Neural cell (in vitro differentiated cells): ENCODE measurements around the gene MED27.

Experiments used
- MXI1 ChIP-seq: fragments of 450-650 bp; conservative IDR thresholded peaks from 2 replicates; pipeline ENCODE4 v1.6.1; 2014; ENCODE audit warnings: antibody characterized with exemption, mild to moderate bottlenecking; ENCODE audit not compliant: poor library complexity, severe bottlenecking
- TF ChIP-seq, protein P1 (sequence below): IDR thresholded peaks from 2 replicates; pipeline ENCODE4 v1.6.1; 2012; ENCODE audit warnings: borderline replicate concordance

DNA sequence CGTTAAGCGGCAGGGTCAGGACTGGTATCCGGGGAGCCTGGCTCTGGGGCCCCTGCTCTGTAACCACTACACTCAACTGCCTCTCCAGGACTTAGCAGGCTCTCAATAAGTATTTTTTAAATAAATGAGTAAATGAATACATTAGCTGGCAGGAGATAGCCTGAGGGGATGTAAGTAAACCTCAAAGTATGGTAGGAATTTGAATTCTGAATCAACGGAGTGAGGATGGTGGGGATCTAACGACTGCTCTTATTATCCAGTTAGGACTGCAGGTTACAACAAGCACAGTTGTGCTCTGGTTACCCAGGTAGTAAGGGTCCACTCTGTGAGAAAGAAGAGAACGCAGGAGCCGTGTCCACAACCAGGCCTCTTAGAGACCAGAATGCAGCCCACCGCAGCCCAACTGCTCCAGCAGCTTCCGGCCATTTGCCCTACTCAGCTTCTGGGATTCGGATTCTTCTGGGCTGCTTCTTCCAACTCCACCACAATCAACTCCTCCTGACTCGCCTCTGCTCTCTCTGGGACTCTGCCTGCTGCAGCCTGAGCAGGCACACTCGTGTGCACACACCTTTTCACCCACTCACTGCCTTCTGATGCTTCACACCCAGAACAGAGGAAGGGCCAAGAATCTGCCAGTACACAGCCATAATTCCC, 52.6 kb downstream of the MED27 start:
- TF ChIP-seq, protein P1, sequence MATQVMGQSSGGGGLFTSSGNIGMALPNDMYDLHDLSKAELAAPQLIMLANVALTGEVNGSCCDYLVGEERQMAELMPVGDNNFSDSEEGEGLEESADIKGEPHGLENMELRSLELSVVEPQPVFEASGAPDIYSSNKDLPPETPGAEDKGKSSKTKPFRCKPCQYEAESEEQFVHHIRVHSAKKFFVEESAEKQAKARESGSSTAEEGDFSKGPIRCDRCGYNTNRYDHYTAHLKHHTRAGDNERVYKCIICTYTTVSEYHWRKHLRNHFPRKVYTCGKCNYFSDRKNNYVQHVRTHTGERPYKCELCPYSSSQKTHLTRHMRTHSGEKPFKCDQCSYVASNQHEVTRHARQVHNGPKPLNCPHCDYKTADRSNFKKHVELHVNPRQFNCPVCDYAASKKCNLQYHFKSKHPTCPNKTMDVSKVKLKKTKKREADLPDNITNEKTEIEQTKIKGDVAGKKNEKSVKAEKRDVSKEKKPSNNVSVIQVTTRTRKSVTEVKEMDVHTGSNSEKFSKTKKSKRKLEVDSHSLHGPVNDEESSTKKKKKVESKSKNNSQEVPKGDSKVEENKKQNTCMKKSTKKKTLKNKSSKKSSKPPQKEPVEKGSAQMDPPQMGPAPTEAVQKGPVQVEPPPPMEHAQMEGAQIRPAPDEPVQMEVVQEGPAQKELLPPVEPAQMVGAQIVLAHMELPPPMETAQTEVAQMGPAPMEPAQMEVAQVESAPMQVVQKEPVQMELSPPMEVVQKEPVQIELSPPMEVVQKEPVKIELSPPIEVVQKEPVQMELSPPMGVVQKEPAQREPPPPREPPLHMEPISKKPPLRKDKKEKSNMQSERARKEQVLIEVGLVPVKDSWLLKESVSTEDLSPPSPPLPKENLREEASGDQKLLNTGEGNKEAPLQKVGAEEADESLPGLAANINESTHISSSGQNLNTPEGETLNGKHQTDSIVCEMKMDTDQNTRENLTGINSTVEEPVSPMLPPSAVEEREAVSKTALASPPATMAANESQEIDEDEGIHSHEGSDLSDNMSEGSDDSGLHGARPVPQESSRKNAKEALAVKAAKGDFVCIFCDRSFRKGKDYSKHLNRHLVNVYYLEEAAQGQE, result no peak
- TF ChIP-seq MXI1, result no peak
